Endothelial cell of umbilical vein (primary cell): ENCODE measurements around the gene TAMALIN. TPM values are rescaled to one million over a fixed set of nuclear protein-coding genes. Genes with fewer than 3 reads are reported as not detected.
A peak's percentile ranks its signal among the peaks of the same experiment; 100 is the strongest.

Source experiments
- BruUV-seq: library from RNA; stranded (reverse); fragments of 400-500 nt; replicated peaks from 2 replicates; lab custom pipeline; 2021; lab: Mats Ljungman, UMichigan
- CTCF ChIA-PET: fragments of 300-600, 350-600 bp; sonication (Branson Sonifier 250); formaldehyde crosslinking; loops from one replicate; lab custom pipeline; 2021; ENCODE audit warnings: antibody characterized with exemption, inconsistent platforms; lab: Charles Lee
- POLR2A ChIA-PET: fragments of 300-600, 350-600 bp; sonication (Branson Sonifier 250); formaldehyde crosslinking; loops from one replicate; lab custom pipeline; 2021; ENCODE audit warnings: antibody characterized with exemption, inconsistent platforms; lab: Charles Lee
- DNase-seq: peaks from one replicate; pipeline ENCODE4 v3.0.0-alpha.2; 2011; ENCODE audit warnings: low read depth, low spot score
- FAIRE-seq: peaks from 2 replicates; lab custom pipeline; 2011; peaks lifted over from hg19 to GRCh38; lab: Jason Lieb, UNC
- H2AFZ ChIP-seq: 2 replicates; pipeline ENCODE4 v1.6.0; 2012; ENCODE audit warnings: low read depth, low read length, control low read depth, inconsistent platforms
- H3K27ac ChIP-seq: 2 replicates; pipeline ENCODE4 v1.5.1; 2011; ENCODE audit warnings: low read depth, mild to moderate bottlenecking, control low read depth, low read length, moderate library complexity; ENCODE audit not compliant: insufficient read depth
- H3K27me3 ChIP-seq, 2 experiments: 2 replicates each; pipeline versions ENCODE4 v1.6.0 to v1.6.1; 2011; ENCODE audit warnings: low read length in 2 of 2, mixed read lengths in 1 of 2; ENCODE audit not compliant: control insufficient read depth in 2 of 2, insufficient read depth in 2 of 2
- H3K36me3 ChIP-seq, 2 experiments: 2 replicates in 1 of 2; 3 replicates in 1 of 2; pipeline ENCODE4 v1.5.1; 2011; ENCODE audit warnings: low read length in 2 of 2, mild to moderate bottlenecking in 1 of 2, moderate library complexity in 1 of 2; ENCODE audit not compliant: control insufficient read depth in 2 of 2, insufficient read depth in 2 of 2; ENCODE audit errors: extremely low read depth in 1 of 2
- H3K4me1 ChIP-seq: 3 replicates; pipeline ENCODE4 v1.5.1; 2011; ENCODE audit warnings: mild to moderate bottlenecking, low read length; ENCODE audit not compliant: control insufficient read depth, insufficient read depth; ENCODE audit errors: extremely low read depth
- H3K4me2 ChIP-seq: 2 replicates; pipeline ENCODE4 v1.6.1; 2011; ENCODE audit warnings: low read length, control low read depth, mixed read lengths; ENCODE audit not compliant: insufficient read depth
- H3K4me3 ChIP-seq, 3 experiments: fragments of 200-600 bp in 1 of 3; sonication (generic), shearing (Covaris generic) in 1 of 3; replicated peaks in 1 of 3; 2 replicates each; pipeline ENCODE4 v1.5.1; 2011 to 2016; ENCODE audit warnings: control low read depth in 3 of 3, low read length in 3 of 3, mild to moderate bottlenecking in 2 of 3, inconsistent platforms in 1 of 3, low read depth in 1 of 3, moderate library complexity in 1 of 3; ENCODE audit not compliant: insufficient read depth in 1 of 3
- H3K79me2 ChIP-seq: 2 replicates; pipeline ENCODE4 v1.6.0; 2012; ENCODE audit warnings: low read length, inconsistent platforms; ENCODE audit not compliant: control insufficient read depth, insufficient read depth
- H3K9ac ChIP-seq: replicated peaks from 2 replicates; pipeline ENCODE3; 2011; ENCODE audit warnings: low read length, control low read depth; ENCODE audit not compliant: insufficient read depth; ENCODE audit errors: extremely low read depth
- H3K9me1 ChIP-seq: replicated peaks from 3 replicates; pipeline ENCODE4 v1.6.0; 2011; ENCODE audit warnings: mild to moderate bottlenecking, low read length; ENCODE audit not compliant: control insufficient read depth, insufficient read depth; ENCODE audit errors: extremely low read depth
- H3K9me3 ChIP-seq: replicated peaks from 2 replicates; pipeline ENCODE4 v1.5.1; 2012; ENCODE audit warnings: low read length, inconsistent platforms; ENCODE audit not compliant: control insufficient read depth, insufficient read depth
- H4K20me1 ChIP-seq: replicated peaks from 2 replicates; pipeline ENCODE3; 2011; ENCODE audit warnings: mild to moderate bottlenecking, low read length; ENCODE audit not compliant: control insufficient read depth, insufficient read depth; ENCODE audit errors: extremely low read depth
- EZH2 ChIP-seq: IDR thresholded peaks from 2 replicates; pipeline ENCODE4 v1.6.1; 2012; ENCODE audit warnings: borderline replicate concordance, low read depth, mild to moderate bottlenecking, moderate library complexity, low read length, inconsistent platforms; ENCODE audit not compliant: severe bottlenecking
- FOS ChIP-seq: IDR thresholded peaks from 2 replicates; pipeline ENCODE4 v1.6.1; 2011; ENCODE audit warnings: mild to moderate bottlenecking, low read length, moderate library complexity, borderline replicate concordance; ENCODE audit not compliant: insufficient read depth
- GATA2 ChIP-seq: IDR thresholded peaks from 2 replicates; pipeline ENCODE4 v1.7.0; 2011; ENCODE audit warnings: low read depth, mild to moderate bottlenecking, moderate library complexity, mixed read lengths, low read length; ENCODE audit not compliant: insufficient read length, insufficient read depth
- JUN ChIP-seq: IDR thresholded peaks from 2 replicates; pipeline ENCODE4 v1.6.1; 2011; ENCODE audit warnings: borderline replicate concordance, low read depth; ENCODE audit not compliant: insufficient read length, insufficient read depth
- MAX ChIP-seq: IDR thresholded peaks from 2 replicates; pipeline ENCODE4 v1.6.1; 2011; ENCODE audit not compliant: insufficient read depth, insufficient read length
- MYC ChIP-seq: IDR thresholded peaks from one replicate; pipeline ENCODE4 v1.6.1; 2011; ENCODE audit warnings: mild to moderate bottlenecking, low read depth, low read length
- POLR2A ChIP-seq: IDR thresholded peaks from 2 replicates; pipeline ENCODE4 v1.6.1; 2012; ENCODE audit warnings: low read depth, mild to moderate bottlenecking, control low read depth, low read length
- POLR2AphosphoS5 ChIP-seq: IDR thresholded peaks from 2 replicates; pipeline ENCODE4 v1.6.1; 2012; ENCODE audit warnings: low read depth, mild to moderate bottlenecking, control low read depth, low read length, moderate library complexity; ENCODE audit not compliant: insufficient read depth
- dilution Hi-C: fragments of 300-500 bp; cut with MboI; formaldehyde crosslinking; loops from one replicate; pipeline ENCODE4 v1.15.0; 2019; ENCODE audit warnings: low sequenced_read_pairs; ENCODE audit not compliant: extremely low pct_ligation_motif_present
- intact Hi-C: fragments of 100-400 bp; cut with micrococcal nuclease; formaldehyde crosslinking; loops from one replicate; pipeline ENCODE4 v1.10.0; 2022
- polyA plus RNA-seq, 4 experiments: library from polyadenylated mRNA; depleted of rRNA in 3 of 4; stranded (reverse) in 3 of 4; unstranded in 1 of 4; fragments of >200 nt; gene quantifications; 2 replicates each; pipeline versions ENCODE4 v1.2.1 to v1.2.3, GENCODE V29; 2011 to 2012; ENCODE audit warnings: missing spikeins in 1 of 4
- total RNA-seq: library from RNA; stranded (reverse); gene quantifications from 2 replicates; pipeline ENCODE4 v1.2.3, GENCODE V29; 2021
- TF ChIP-seq, protein P1 (sequence below), 2 donors: IDR thresholded peaks; 1 replicate in 1 of 2; 2 replicates in 1 of 2; pipeline ENCODE4 v1.5.1; 2011; ENCODE audit warnings: low read length in 2 of 2, mild to moderate bottlenecking in 2 of 2, moderate library complexity in 2 of 2, control low read depth in 1 of 2, inconsistent platforms in 1 of 2, low read depth in 1 of 2; ENCODE audit not compliant: insufficient read depth in 1 of 2; ENCODE audit errors: extremely low read depth in 1 of 2

The TAMALIN gene
- total and polyA plus RNA-seq, 2 donors (not counting 3 experiments of a cell fraction or from before 2014, with no cell fraction given), result 53.3 to 87.5 TPM

DNA sequence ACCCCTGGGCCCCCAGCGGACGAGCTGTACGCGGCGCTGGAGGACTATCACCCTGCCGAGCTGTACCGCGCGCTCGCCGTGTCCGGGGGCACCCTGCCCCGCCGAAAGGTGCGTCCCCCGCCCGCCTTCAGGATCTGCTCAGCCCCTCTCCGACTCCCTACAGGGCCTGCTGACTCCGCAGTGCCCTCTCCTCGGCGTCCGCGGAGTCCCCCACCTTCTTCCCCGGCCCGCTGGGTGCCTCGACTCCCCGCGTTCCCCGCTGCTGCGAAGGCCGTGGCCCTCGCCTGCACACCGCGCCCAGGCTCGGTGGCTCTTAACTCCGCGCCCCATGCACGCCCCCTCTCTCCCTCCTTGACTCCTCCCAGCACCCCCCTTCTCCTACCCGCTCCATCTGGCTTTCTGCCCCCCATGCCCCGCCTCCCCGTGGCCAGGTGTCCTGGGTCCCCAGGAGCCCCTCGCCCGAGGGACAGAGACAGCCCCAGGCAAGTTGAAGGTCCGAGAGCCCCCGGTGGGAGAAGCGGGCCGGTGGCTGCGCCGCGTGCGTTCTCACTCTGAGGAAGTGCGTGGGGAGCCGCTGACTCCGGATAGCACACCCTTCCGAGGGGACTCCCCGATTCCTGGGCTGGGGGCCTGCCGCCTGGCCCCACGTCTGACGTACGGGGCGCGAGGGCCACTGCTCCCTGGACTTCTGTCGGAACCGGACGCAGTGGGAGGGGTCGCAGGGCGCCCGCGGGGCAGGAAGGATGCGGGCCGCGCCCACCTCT lies 594 bp downstream of the TAMALIN start:
- Histone ChIP-seq H3K4me2 (peak overlapping the region; percentile 68), H3K79me2 (peaks cover 32% of the 10 kb centered on the region), H3K9ac (peak overlapping the region; percentile 93), H3K4me1 (peaks cover 42% of the 10 kb centered on the region), H3K27me3 (no peaks in the 10 kb centered on the region), H2AFZ (no peak overlapping the region), H4K20me1 (no peaks in the 10 kb centered on the region), H3K36me3 (peaks cover 14 to 15% of the 10 kb centered on the region in 2 experiments), H3K4me3 (peak overlapping the region; percentile 72 to 95 (median 83)), H3K9me1 (no peaks in the 10 kb centered on the region), H3K27ac (peak overlapping the region; percentile 78), H3K9me3 (no peaks in the 10 kb centered on the region)
- BruUV-seq, result TSS peak; percentile 33
- dilution Hi-C loops, result no loop called here
- CTCF ChIA-PET, result interaction anchor here (0.8 to 11.4 kb wide), 5 partner anchors 14 to 75 kb away, joined by 3 to 946 read pairs (median 5); no protein-coding TSS in a partner anchor
- intact Hi-C loops, result no loop called here
- DNase-seq (peak; percentile 47), FAIRE-seq (no peak)
- POLR2A ChIA-PET, result interaction anchor here (0.6 to 5.8 kb wide), 19 partner anchors 10 to 998 kb away, joined by 3 to 221 read pairs (median 5); partner anchors contain the start of gene NR4A1
- peak; percentile 14 for TF ChIP-seq POLR2AphosphoS5
- TF ChIP-seq, protein P1, sequence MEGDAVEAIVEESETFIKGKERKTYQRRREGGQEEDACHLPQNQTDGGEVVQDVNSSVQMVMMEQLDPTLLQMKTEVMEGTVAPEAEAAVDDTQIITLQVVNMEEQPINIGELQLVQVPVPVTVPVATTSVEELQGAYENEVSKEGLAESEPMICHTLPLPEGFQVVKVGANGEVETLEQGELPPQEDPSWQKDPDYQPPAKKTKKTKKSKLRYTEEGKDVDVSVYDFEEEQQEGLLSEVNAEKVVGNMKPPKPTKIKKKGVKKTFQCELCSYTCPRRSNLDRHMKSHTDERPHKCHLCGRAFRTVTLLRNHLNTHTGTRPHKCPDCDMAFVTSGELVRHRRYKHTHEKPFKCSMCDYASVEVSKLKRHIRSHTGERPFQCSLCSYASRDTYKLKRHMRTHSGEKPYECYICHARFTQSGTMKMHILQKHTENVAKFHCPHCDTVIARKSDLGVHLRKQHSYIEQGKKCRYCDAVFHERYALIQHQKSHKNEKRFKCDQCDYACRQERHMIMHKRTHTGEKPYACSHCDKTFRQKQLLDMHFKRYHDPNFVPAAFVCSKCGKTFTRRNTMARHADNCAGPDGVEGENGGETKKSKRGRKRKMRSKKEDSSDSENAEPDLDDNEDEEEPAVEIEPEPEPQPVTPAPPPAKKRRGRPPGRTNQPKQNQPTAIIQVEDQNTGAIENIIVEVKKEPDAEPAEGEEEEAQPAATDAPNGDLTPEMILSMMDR (IDR thresholded peaks at IDR 0.05; ENCODE audit: extremely low read depth in 1 of 2, insufficient read depth in 1 of 2, low read depth in 1 of 2, low read length in 2 of 2), result no peak
- no peak for TF ChIP-seq MYC
- TF ChIP-seq JUN, result no peak
- no peak for TF ChIP-seq FOS
- TF ChIP-seq MAX, result no peak
- no peak for TF ChIP-seq EZH2
- TF ChIP-seq POLR2A, result no peak
- no peak for TF ChIP-seq GATA2
